ENCODE measurements around the gene KNDC1.

DNA sequence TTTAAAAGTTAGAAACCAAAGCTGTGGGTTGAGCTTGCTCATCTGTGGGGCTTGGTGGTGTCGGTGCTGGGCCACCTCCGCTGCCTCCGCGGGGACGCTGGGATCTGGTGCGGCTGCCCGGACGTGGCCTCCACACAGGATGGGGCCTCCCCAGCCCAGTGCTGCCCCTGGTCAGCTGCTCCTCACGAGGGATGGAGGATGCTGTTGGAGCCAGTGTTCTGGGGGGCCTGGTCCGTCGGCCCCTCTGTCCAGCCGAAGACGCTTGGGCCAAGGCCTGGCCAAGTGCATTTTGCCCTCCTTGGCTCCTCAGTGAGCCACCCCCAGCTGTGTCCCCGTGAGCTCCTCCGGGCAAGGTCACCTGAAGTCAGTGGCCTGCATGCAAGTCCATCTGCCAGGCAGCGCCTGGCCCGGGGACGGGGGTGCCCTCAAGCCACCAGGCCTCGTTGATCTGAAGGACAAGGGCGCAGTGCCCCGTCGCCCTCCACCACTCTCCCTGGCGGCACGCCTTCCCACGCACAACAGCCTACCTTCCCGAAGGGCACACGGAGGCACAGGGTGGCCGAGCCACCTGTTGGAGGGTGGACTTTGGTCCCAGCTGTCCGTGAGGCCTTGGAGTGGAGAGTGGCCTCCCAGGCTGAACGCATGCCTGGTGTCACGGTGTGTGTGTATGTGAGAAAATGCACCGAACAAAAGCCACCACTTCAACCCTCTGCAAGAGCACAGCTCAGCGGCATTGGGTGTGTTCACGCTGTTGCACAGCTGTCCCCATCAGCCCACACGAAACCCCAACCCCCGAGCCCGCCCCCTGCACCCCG is 27.3 kb downstream of the KNDC1 start:
- TF ChIP-seq EZH2 (IDR thresholded peaks at IDR 0.05), result no peak
- TF ChIP-seq POLR2AphosphoS5 (IDR thresholded peaks at IDR 0.05; ENCODE audit: borderline replicate concordance, low read depth, low read length), result no peak
- no peak for TF ChIP-seq FOXP2 (optimal IDR thresholded peaks at IDR 0.05; ENCODE audit: control extremely low read depth, extremely low read length, insufficient read depth)

All from SK-N-MC (cell line).